CD4-positive, alpha-beta T cell treated with Interferon alpha-2 for 1 hour (primary cell): Measurements from ENCODE around the gene MYO6.

ENCODE experiments used
- DNase-seq, 2 donors: peaks; one replicate each; pipeline ENCODE4 v3.0.0-alpha.2; 2020 to 2022

MYO6 gene

GRCh38 chr6:75830959-75831885 is 82.2 kb downstream of the MYO6 start:
- DNase-seq = no peak

GRCh38 chr6:75834447-75834846 is 85.4 kb downstream of the MYO6 start:
- DNase-seq = no peak

- no peak for DNase-seq
Measured at GRCh38 chr6:75842191-75842590, 93.2 kb downstream of the MYO6 start.

GRCh38 chr6:75842732-75843131 is 93.7 kb downstream of the MYO6 start:
- no peak for DNase-seq

GRCh38 chr6:75843396-75843795 is 94.4 kb downstream of the MYO6 start:
- DNase-seq = no peak

- DNase-seq = no peak
Measured at GRCh38 chr6:75848274-75848673, 99.2 kb downstream of the MYO6 start.

GRCh38 chr6:75849329-75850025 is 100.4 kb downstream of the MYO6 start:
- no peak for DNase-seq

- no peak for DNase-seq
Measured at GRCh38 chr6:75850026-75850833, 101.2 kb downstream of the MYO6 start.

GRCh38 chr6:75852721-75853120 is 103.7 kb downstream of the MYO6 start:
- DNase-seq = no peak

- DNase-seq = no peak
Measured at GRCh38 chr6:75853806-75854205, 104.8 kb downstream of the MYO6 start.

GRCh38 chr6:75855052-75855451 is 106.0 kb downstream of the MYO6 start:
- peak in 1 of 2 donors; percentile 36 for DNase-seq

- no peak for DNase-seq
Measured at GRCh38 chr6:75856902-75857301, 107.9 kb downstream of the MYO6 start.

- DNase-seq = no peak
Measured at GRCh38 chr6:75863001-75863400, 114.0 kb downstream of the MYO6 start.

GRCh38 chr6:75863784-75864183 is 114.7 kb downstream of the MYO6 start:
- DNase-seq = no peak

- DNase-seq = no peak
Measured at GRCh38 chr6:75864446-75864845, 115.4 kb downstream of the MYO6 start.

- no peak for DNase-seq
Measured at GRCh38 chr6:75870389-75870788, 121.3 kb downstream of the MYO6 start.

GRCh38 chr6:75874224-75874623 is 125.2 kb downstream of the MYO6 start:
- DNase-seq = no peak

GRCh38 chr6:75876152-75876551 is 127.1 kb downstream of the MYO6 start:
- DNase-seq = no peak

GRCh38 chr6:75880305-75880704 is 131.3 kb downstream of the MYO6 start:
- no peak for DNase-seq

- no peak for DNase-seq
Measured at GRCh38 chr6:75882734-75883133, 133.7 kb downstream of the MYO6 start.

GRCh38 chr6:75884822-75885221 is 135.8 kb downstream of the MYO6 start:
- no peak for DNase-seq

GRCh38 chr6:75892384-75892783 is 143.3 kb downstream of the MYO6 start:
- DNase-seq = no peak

GRCh38 chr6:75893058-75893775 is 144.2 kb downstream of the MYO6 start:
- DNase-seq = peak in 1 of 2 donors; percentile 50
